Stimulated activated CD4-positive, alpha-beta T cell treated with anti-CD3 and anti-CD28 coated beads, Interleukin-1b, Interleukin-23, amount 100 ng/mL, for 4 hours (primary cell): Measurements from ENCODE around the gene CROT.

ENCODE experiments used
- DNase-seq, 2 donors: peaks; one replicate each; pipeline ENCODE4 v3.0.0-alpha.2; 2020; ENCODE audit warnings: low read depth in 2 of 2

CROT gene

GRCh38 chr7:87413951-87414793, 68.7 kb downstream of the CROT start:
- no peak for DNase-seq

GRCh38 chr7:87414794-87415188, 69.3 kb downstream of the CROT start:
- DNase-seq = no peak

- DNase-seq = peak; percentile 27 to 66
Observed at GRCh38 chr7:87416682-87417587, 71.5 kb downstream of the CROT start.

- DNase-seq = no peak
Observed at GRCh38 chr7:87420173-87420572, 74.7 kb downstream of the CROT start.

GRCh38 chr7:87424075-87424474, 78.6 kb downstream of the CROT start:
- DNase-seq = no peak

GRCh38 chr7:87426160-87426559, 80.7 kb downstream of the CROT start:
- DNase-seq = no peak

GRCh38 chr7:87427288-87427687, 81.8 kb downstream of the CROT start:
- DNase-seq = no peak

GRCh38 chr7:87432536-87432935, 87.1 kb downstream of the CROT start:
- no peak for DNase-seq

GRCh38 chr7:87435546-87435945, 90.1 kb downstream of the CROT start:
- no peak for DNase-seq

- DNase-seq = no peak
Observed at GRCh38 chr7:87445897-87446296, 100.4 kb downstream of the CROT start.

GRCh38 chr7:87447116-87447635, 101.7 kb downstream of the CROT start:
- no peak for DNase-seq

- DNase-seq = no peak
Observed at GRCh38 chr7:87448388-87448787, 102.9 kb downstream of the CROT start.
